Endothelial cell of umbilical vein (primary cell): ENCODE data around the gene OR51B2. TPM values are rescaled to one million over a fixed set of nuclear protein-coding genes. Genes with fewer than 3 reads are reported as not detected.

Experiments
- BruUV-seq: library from RNA; stranded (reverse); fragments of 400-500 nt; replicated peaks from 2 replicates; lab custom pipeline; 2021; lab: Mats Ljungman, UMichigan
- CTCF ChIA-PET: fragments of 300-600, 350-600 bp; sonication (Branson Sonifier 250); formaldehyde crosslinking; loops from one replicate; lab custom pipeline; 2021; ENCODE audit warnings: antibody characterized with exemption, inconsistent platforms; lab: Charles Lee
- POLR2A ChIA-PET: fragments of 300-600, 350-600 bp; sonication (Branson Sonifier 250); formaldehyde crosslinking; loops from one replicate; lab custom pipeline; 2021; ENCODE audit warnings: antibody characterized with exemption, inconsistent platforms; lab: Charles Lee
- DNase-seq: peaks from one replicate; pipeline ENCODE4 v3.0.0-alpha.2; 2011; ENCODE audit warnings: low read depth, low spot score
- FAIRE-seq: peaks from 2 replicates; lab custom pipeline; 2011; peaks lifted over from hg19 to GRCh38; lab: Jason Lieb, UNC
- H2AFZ ChIP-seq: 2 replicates; pipeline ENCODE4 v1.6.0; 2012; ENCODE audit warnings: low read depth, low read length, control low read depth, inconsistent platforms
- H3K27ac ChIP-seq: 2 replicates; pipeline ENCODE4 v1.5.1; 2011; ENCODE audit warnings: low read depth, mild to moderate bottlenecking, control low read depth, low read length, moderate library complexity; ENCODE audit not compliant: insufficient read depth
- H3K27me3 ChIP-seq, 2 experiments: 2 replicates each; pipeline versions ENCODE4 v1.6.0 to v1.6.1; 2011; ENCODE audit warnings: low read length in 2 of 2, mixed read lengths in 1 of 2; ENCODE audit not compliant: control insufficient read depth in 2 of 2, insufficient read depth in 2 of 2
- H3K36me3 ChIP-seq, 2 experiments: 2 replicates in 1 of 2; 3 replicates in 1 of 2; pipeline ENCODE4 v1.5.1; 2011; ENCODE audit warnings: low read length in 2 of 2, mild to moderate bottlenecking in 1 of 2, moderate library complexity in 1 of 2; ENCODE audit not compliant: control insufficient read depth in 2 of 2, insufficient read depth in 2 of 2; ENCODE audit errors: extremely low read depth in 1 of 2
- H3K4me1 ChIP-seq: 3 replicates; pipeline ENCODE4 v1.5.1; 2011; ENCODE audit warnings: mild to moderate bottlenecking, low read length; ENCODE audit not compliant: control insufficient read depth, insufficient read depth; ENCODE audit errors: extremely low read depth
- H3K4me2 ChIP-seq: 2 replicates; pipeline ENCODE4 v1.6.1; 2011; ENCODE audit warnings: low read length, control low read depth, mixed read lengths; ENCODE audit not compliant: insufficient read depth
- H3K4me3 ChIP-seq, 3 experiments: fragments of 200-600 bp in 1 of 3; sonication (generic), shearing (Covaris generic) in 1 of 3; replicated peaks in 1 of 3; 2 replicates each; pipeline ENCODE4 v1.5.1; 2011 to 2016; ENCODE audit warnings: control low read depth in 3 of 3, low read length in 3 of 3, mild to moderate bottlenecking in 2 of 3, inconsistent platforms in 1 of 3, low read depth in 1 of 3, moderate library complexity in 1 of 3; ENCODE audit not compliant: insufficient read depth in 1 of 3
- H3K79me2 ChIP-seq: 2 replicates; pipeline ENCODE4 v1.6.0; 2012; ENCODE audit warnings: low read length, inconsistent platforms; ENCODE audit not compliant: control insufficient read depth, insufficient read depth
- H3K9ac ChIP-seq: replicated peaks from 2 replicates; pipeline ENCODE3; 2011; ENCODE audit warnings: low read length, control low read depth; ENCODE audit not compliant: insufficient read depth; ENCODE audit errors: extremely low read depth
- H3K9me1 ChIP-seq: replicated peaks from 3 replicates; pipeline ENCODE4 v1.6.0; 2011; ENCODE audit warnings: mild to moderate bottlenecking, low read length; ENCODE audit not compliant: control insufficient read depth, insufficient read depth; ENCODE audit errors: extremely low read depth
- H3K9me3 ChIP-seq: replicated peaks from 2 replicates; pipeline ENCODE4 v1.5.1; 2012; ENCODE audit warnings: low read length, inconsistent platforms; ENCODE audit not compliant: control insufficient read depth, insufficient read depth
- H4K20me1 ChIP-seq: replicated peaks from 2 replicates; pipeline ENCODE3; 2011; ENCODE audit warnings: mild to moderate bottlenecking, low read length; ENCODE audit not compliant: control insufficient read depth, insufficient read depth; ENCODE audit errors: extremely low read depth
- CTCF ChIP-seq, 2 donors: IDR thresholded peaks; 1 replicate in 1 of 2; 2 replicates in 1 of 2; pipeline ENCODE4 v1.5.1; 2011; ENCODE audit warnings: low read length in 2 of 2, mild to moderate bottlenecking in 2 of 2, moderate library complexity in 2 of 2, control low read depth in 1 of 2, inconsistent platforms in 1 of 2, low read depth in 1 of 2; ENCODE audit not compliant: insufficient read depth in 1 of 2; ENCODE audit errors: extremely low read depth in 1 of 2
- EZH2 ChIP-seq: IDR thresholded peaks from 2 replicates; pipeline ENCODE4 v1.6.1; 2012; ENCODE audit warnings: borderline replicate concordance, low read depth, mild to moderate bottlenecking, moderate library complexity, low read length, inconsistent platforms; ENCODE audit not compliant: severe bottlenecking
- FOS ChIP-seq: IDR thresholded peaks from 2 replicates; pipeline ENCODE4 v1.6.1; 2011; ENCODE audit warnings: mild to moderate bottlenecking, low read length, moderate library complexity, borderline replicate concordance; ENCODE audit not compliant: insufficient read depth
- GATA2 ChIP-seq: IDR thresholded peaks from 2 replicates; pipeline ENCODE4 v1.7.0; 2011; ENCODE audit warnings: low read depth, mild to moderate bottlenecking, moderate library complexity, mixed read lengths, low read length; ENCODE audit not compliant: insufficient read length, insufficient read depth
- JUN ChIP-seq: IDR thresholded peaks from 2 replicates; pipeline ENCODE4 v1.6.1; 2011; ENCODE audit warnings: borderline replicate concordance, low read depth; ENCODE audit not compliant: insufficient read length, insufficient read depth
- MAX ChIP-seq: IDR thresholded peaks from 2 replicates; pipeline ENCODE4 v1.6.1; 2011; ENCODE audit not compliant: insufficient read depth, insufficient read length
- MYC ChIP-seq: IDR thresholded peaks from one replicate; pipeline ENCODE4 v1.6.1; 2011; ENCODE audit warnings: mild to moderate bottlenecking, low read depth, low read length
- POLR2A ChIP-seq: IDR thresholded peaks from 2 replicates; pipeline ENCODE4 v1.6.1; 2012; ENCODE audit warnings: low read depth, mild to moderate bottlenecking, control low read depth, low read length
- POLR2AphosphoS5 ChIP-seq: IDR thresholded peaks from 2 replicates; pipeline ENCODE4 v1.6.1; 2012; ENCODE audit warnings: low read depth, mild to moderate bottlenecking, control low read depth, low read length, moderate library complexity; ENCODE audit not compliant: insufficient read depth
- dilution Hi-C: fragments of 300-500 bp; cut with MboI; formaldehyde crosslinking; loops from one replicate; pipeline ENCODE4 v1.15.0; 2019; ENCODE audit warnings: low sequenced_read_pairs; ENCODE audit not compliant: extremely low pct_ligation_motif_present
- intact Hi-C: fragments of 100-400 bp; cut with micrococcal nuclease; formaldehyde crosslinking; loops from one replicate; pipeline ENCODE4 v1.10.0; 2022
- polyA plus RNA-seq, 4 experiments: library from polyadenylated mRNA; depleted of rRNA in 3 of 4; stranded (reverse) in 3 of 4; unstranded in 1 of 4; fragments of >200 nt; gene quantifications; 2 replicates each; pipeline versions ENCODE4 v1.2.1 to v1.2.3, GENCODE V29; 2011 to 2012; ENCODE audit warnings: missing spikeins in 1 of 4
- total RNA-seq: library from RNA; stranded (reverse); gene quantifications from 2 replicates; pipeline ENCODE4 v1.2.3, GENCODE V29; 2021

OR51B2 gene
- total and polyA plus RNA-seq, 2 donors (not counting 3 experiments of a cell fraction or from before 2014, with no cell fraction given), result not detected

DNA sequence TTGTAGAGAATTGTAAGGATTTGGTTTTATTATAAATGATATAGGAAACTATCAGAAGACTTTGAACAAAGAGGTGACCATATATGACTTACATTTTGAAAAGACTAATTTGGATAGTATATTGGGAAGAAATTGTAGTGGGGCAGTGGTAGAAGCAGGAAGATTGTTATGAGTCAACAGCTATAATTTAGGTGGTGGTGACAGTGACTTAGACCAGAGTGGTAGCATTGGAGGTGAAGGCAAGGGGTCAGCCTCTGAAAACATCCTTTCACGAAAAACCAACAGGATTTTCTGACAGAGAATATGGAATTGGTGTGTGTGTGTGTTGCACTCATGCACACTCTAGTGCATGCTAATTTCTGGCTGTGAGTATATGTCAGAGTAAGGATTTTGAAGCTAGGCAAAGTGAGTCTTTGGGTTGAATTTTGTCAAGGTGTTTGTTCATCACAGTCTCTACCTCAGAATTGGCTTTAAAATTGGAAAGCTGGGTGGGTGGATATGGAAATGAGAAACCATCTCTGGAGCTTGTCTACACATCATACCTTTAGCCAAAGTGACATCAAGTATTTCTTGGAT is 46.2 kb downstream of the OR51B2 start:
- POLR2A ChIA-PET, result no interaction called here

More for the DNA sequence above, 46.2 kb downstream of the OR51B2 start:
- H3K9me3 ChIP-seq, result no peaks in the 10 kb centered on the region
- H3K79me2 ChIP-seq, result no peaks in the 10 kb centered on the region
- peaks cover 11% of the 10 kb centered on the region for H3K4me1 ChIP-seq
- no peaks in the 10 kb centered on the region for H4K20me1 ChIP-seq
- CTCF ChIA-PET, result interaction anchor here (1.0 kb wide), 1 partner anchor 12 kb away, joined by 4 read pairs; no protein-coding TSS in a partner anchor
- no peak overlapping the region for H3K4me2 ChIP-seq
- no peak overlapping the region for H3K27ac ChIP-seq
- H3K4me3 ChIP-seq, result no peak overlapping the region
- H2AFZ ChIP-seq, result no peak overlapping the region
- intact Hi-C loops, result no loop called here
- H3K36me3 ChIP-seq, result no peaks in the 10 kb centered on the region
- dilution Hi-C loops, result no loop called here
- H3K9me1 ChIP-seq, result no peaks in the 10 kb centered on the region
- no peaks in the 10 kb centered on the region for H3K27me3 ChIP-seq
- H3K9ac ChIP-seq, result no peak overlapping the region
- DNase-seq (no peak), FAIRE-seq (no peak)
- no TSS peak for BruUV-seq
- TF ChIP-seq MYC, result no peak
- no peak for TF ChIP-seq FOS
- no peak for TF ChIP-seq POLR2AphosphoS5
- no peak for TF ChIP-seq POLR2A
- no peak for TF ChIP-seq JUN
- TF ChIP-seq GATA2, result no peak
- TF ChIP-seq MAX, result no peak
- TF ChIP-seq EZH2, result no peak
- no peak for TF ChIP-seq CTCF (IDR thresholded peaks at IDR 0.05; ENCODE audit: extremely low read depth in 1 of 2, insufficient read depth in 1 of 2, low read depth in 1 of 2, low read length in 2 of 2)
